CD4-positive, alpha-beta T cell (primary cell): ENCODE measurements around the gene DPP8. TPM values are rescaled to one million over a fixed set of nuclear protein-coding genes. Genes with fewer than 3 reads are reported as not detected.

ENCODE experiments used
- ATAC-seq: fragments of 200-7000 bp; cut with Tn5 transposase; one replicate; pipeline ENCODE4 v1.10.0; 2022; ENCODE audit warnings: mild to moderate bottlenecking; ENCODE audit not compliant: poor library complexity
- CTCF ChIA-PET: fragments of 350-600 bp; sonication (Branson Sonifier 250); formaldehyde crosslinking; loops from one replicate; lab custom pipeline; 2021; ENCODE audit warnings: antibody characterized with exemption, inconsistent platforms; lab: Charles Lee
- POLR2A ChIA-PET: fragments of 350-600 bp; sonication (Branson Sonifier 250); formaldehyde crosslinking; loops from one replicate; lab custom pipeline; 2021; ENCODE audit warnings: antibody characterized with exemption, inconsistent platforms; lab: Charles Lee
- DNase-seq, 14 experiments: peaks; one replicate each; pipeline ENCODE4 v3.0.0-alpha.2; 2013 to 2020; ENCODE audit warnings: mixed read lengths in 2 of 14
- H3K27ac ChIP-seq, 2 donors: one replicate each; pipeline versions ENCODE4 v1.5.1 to v1.7.0; 2013; ENCODE audit warnings: low read length in 2 of 2, low read depth in 1 of 2, mild to moderate bottlenecking in 1 of 2
- H3K27me3 ChIP-seq, 2 experiments: 1 replicate in 1 of 2; 2 replicates in 1 of 2; pipeline versions ENCODE4 v1.6.1 to v1.7.0; 2013; ENCODE audit warnings: low read length in 2 of 2, control low read depth in 1 of 2, mild to moderate bottlenecking in 1 of 2, moderate library complexity in 1 of 2; ENCODE audit not compliant: insufficient read depth in 2 of 2, control insufficient read depth in 1 of 2
- H3K36me3 ChIP-seq: one replicate; pipeline ENCODE4 v1.6.1; 2013; ENCODE audit warnings: low read length, control low read depth; ENCODE audit not compliant: insufficient read depth
- H3K4me1 ChIP-seq: one replicate; pipeline ENCODE4 v1.6.1; 2013; ENCODE audit warnings: low read length, control low read depth; ENCODE audit not compliant: insufficient read depth
- H3K4me3 ChIP-seq: one replicate; pipeline ENCODE4 v1.5.1; 2013; ENCODE audit warnings: mild to moderate bottlenecking, low read length, moderate library complexity
- H3K9me3 ChIP-seq, 2 experiments: 1 replicate in 1 of 2; 2 replicates in 1 of 2; pipeline versions ENCODE4 v1.6.1 to v1.7.0; 2013; ENCODE audit warnings: low read length in 2 of 2, mild to moderate bottlenecking in 2 of 2, control low read depth in 1 of 2, moderate library complexity in 1 of 2; ENCODE audit not compliant: control insufficient read depth in 1 of 2, insufficient read depth in 1 of 2
- H3K27ac Mint-ChIP-seq: one replicate; pipeline ENCODE4 v1.8.0; 2020; ENCODE audit warnings: mixed read lengths
- H3K27me3 Mint-ChIP-seq: one replicate; pipeline ENCODE4 v1.8.0; 2021; ENCODE audit warnings: mixed read lengths
- H3K36me3 Mint-ChIP-seq: one replicate; pipeline ENCODE4 v1.8.0; 2021; ENCODE audit warnings: low read depth, mixed read lengths
- H3K4me1 Mint-ChIP-seq: one replicate; pipeline ENCODE4 v1.8.0; 2021; ENCODE audit warnings: low read depth, mixed read lengths
- H3K4me3 Mint-ChIP-seq: one replicate; pipeline ENCODE4 v1.8.0; 2020; ENCODE audit warnings: mild to moderate bottlenecking, mixed read lengths
- H3K9me3 Mint-ChIP-seq: one replicate; pipeline ENCODE4 v1.8.0; 2020; ENCODE audit warnings: mixed read lengths
- intact Hi-C, 2 experiments: fragments of 100-400 bp; cut with DNase I in 1 of 2; cut with micrococcal nuclease in 1 of 2; formaldehyde crosslinking; loops; one replicate each; pipeline versions ENCODE4 v1.15.1 to v1.9.0; 2023 to 2025; cut with DNase I, micrococcal nuclease
- total RNA-seq, 174 experiments: library from RNA in 2 of 174; stranded (reverse) in 2 of 174; gene quantifications; one replicate each; pipeline ENCODE4 v1.2.3 and lab custom pipeline; 2021 to 2026
- TF ChIP-seq, protein P1 (sequence below): fragments of 200-600 bp; IDR thresholded peaks from one replicate; pipeline ENCODE4 v1.8.0; 2022; ENCODE audit warnings: antibody characterized with exemption, mild to moderate bottlenecking

DPP8 gene
- total RNA-seq, 2 experiments from 2014 or later = 41.2 to 45.4 TPM

DNA sequence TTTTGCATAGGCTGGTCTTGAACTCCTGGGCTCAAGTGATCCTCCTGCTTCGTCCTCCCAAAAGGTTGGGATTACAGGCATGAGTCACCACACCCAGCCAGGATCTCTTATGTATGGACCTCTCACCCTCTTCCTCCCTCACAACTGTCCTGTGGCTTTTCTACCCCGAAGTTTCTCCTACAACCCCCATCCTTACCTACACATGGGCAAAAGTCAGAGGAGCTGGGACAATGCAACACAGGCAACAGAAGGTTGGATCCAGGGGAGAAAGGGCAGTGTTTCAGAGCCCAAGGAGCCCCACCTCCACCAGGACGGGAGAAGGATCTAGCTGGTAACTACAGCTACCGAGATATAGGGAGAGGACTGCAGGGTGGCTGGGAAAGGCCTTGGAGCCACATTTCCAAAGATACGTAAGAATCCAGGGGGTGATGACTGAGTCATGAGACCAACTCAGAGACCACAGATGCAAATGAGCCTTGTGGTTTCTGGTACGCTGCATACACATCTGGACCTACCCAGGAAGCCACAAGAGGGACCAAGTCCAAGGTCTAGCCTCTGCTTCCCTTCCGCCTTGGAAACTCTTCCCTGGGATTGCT, 108.4 kb downstream of the DPP8 start:
- no peaks in the 10 kb centered on the region for H3K4me1 ChIP-seq
- POLR2A ChIA-PET = no interaction called here
- peaks cover 4 to 5% of the 10 kb centered on the region in 2 experiments for H3K27me3 ChIP-seq

DNA sequence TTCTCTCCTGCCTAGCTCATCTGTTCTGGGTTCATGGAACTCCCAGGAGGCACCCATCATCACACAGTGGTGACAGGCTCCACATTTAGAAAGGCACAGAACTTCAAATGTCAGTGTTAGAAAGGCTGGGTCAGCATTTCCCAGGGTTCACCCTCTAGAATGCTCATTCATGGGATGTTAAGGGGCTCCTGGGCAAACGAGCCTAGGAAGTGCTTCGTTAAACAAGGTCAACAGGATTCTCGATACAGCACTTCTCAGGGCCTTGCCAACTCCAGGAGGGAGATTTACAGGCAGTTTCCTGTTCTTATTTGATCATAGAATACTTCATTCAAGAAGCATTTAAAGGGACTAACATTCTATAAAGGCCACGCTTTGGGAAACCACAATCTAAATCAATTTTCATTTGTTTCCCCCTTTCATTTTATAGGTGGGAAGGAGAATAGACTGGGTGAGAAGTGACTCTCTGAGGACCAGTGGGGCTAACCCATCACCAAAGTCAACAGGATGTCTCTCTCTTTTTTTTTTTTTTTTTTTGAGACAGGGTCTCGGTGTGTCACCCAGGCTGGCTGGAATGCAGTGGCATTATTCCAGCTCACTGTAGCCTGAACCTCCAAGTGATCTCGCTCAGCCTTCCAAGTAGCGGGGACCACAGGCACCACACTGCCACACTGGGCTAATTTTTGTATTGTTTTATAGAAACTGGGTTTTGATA, 109.0 kb downstream of the DPP8 start:
- H3K4me3 Mint-ChIP-seq = no peak overlapping the region
- H3K27ac Mint-ChIP-seq = no peak overlapping the region
- Histone ChIP-seq H3K4me3 (no peak overlapping the region), H3K27me3 (peaks cover 4 to 7% of the 10 kb centered on the region in 2 experiments), H3K36me3 (no peaks in the 10 kb centered on the region), H3K4me1 (no peaks in the 10 kb centered on the region), H3K9me3 (no peaks in the 10 kb centered on the region), H3K27ac (no peak overlapping the region)
- no peaks in the 10 kb centered on the region for H3K9me3 Mint-ChIP-seq
- peaks cover 30% of the 10 kb centered on the region for H3K27me3 Mint-ChIP-seq
- ATAC-seq = no peak
- ChIA-PET POLR2A (no interaction called here), CTCF (no interaction called here)
- TF ChIP-seq, protein P1, sequence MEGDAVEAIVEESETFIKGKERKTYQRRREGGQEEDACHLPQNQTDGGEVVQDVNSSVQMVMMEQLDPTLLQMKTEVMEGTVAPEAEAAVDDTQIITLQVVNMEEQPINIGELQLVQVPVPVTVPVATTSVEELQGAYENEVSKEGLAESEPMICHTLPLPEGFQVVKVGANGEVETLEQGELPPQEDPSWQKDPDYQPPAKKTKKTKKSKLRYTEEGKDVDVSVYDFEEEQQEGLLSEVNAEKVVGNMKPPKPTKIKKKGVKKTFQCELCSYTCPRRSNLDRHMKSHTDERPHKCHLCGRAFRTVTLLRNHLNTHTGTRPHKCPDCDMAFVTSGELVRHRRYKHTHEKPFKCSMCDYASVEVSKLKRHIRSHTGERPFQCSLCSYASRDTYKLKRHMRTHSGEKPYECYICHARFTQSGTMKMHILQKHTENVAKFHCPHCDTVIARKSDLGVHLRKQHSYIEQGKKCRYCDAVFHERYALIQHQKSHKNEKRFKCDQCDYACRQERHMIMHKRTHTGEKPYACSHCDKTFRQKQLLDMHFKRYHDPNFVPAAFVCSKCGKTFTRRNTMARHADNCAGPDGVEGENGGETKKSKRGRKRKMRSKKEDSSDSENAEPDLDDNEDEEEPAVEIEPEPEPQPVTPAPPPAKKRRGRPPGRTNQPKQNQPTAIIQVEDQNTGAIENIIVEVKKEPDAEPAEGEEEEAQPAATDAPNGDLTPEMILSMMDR = no peak
- no peak for DNase-seq
- H3K4me1 Mint-ChIP-seq = no peaks in the 10 kb centered on the region
- no peaks in the 10 kb centered on the region for H3K36me3 Mint-ChIP-seq
- intact Hi-C loops = no loop called here

More for the DNA sequence above, 108.4 kb downstream of the DPP8 start:
- TF ChIP-seq, protein P1 = no peak
- peaks cover 24% of the 10 kb centered on the region for H3K27me3 Mint-ChIP-seq
- Histone ChIP-seq H3K27ac (no peak overlapping the region), H3K9me3 (no peaks in the 10 kb centered on the region), H3K36me3 (no peaks in the 10 kb centered on the region), H3K4me3 (no peak overlapping the region)
- no peaks in the 10 kb centered on the region for H3K36me3 Mint-ChIP-seq
- CTCF ChIA-PET = no interaction called here
- intact Hi-C loops = no loop called here
- no peak for DNase-seq
- no peak overlapping the region for H3K27ac Mint-ChIP-seq
- ATAC-seq = no peak
- H3K4me1 Mint-ChIP-seq = no peaks in the 10 kb centered on the region
- no peak overlapping the region for H3K4me3 Mint-ChIP-seq
- no peaks in the 10 kb centered on the region for H3K9me3 Mint-ChIP-seq

DNA sequence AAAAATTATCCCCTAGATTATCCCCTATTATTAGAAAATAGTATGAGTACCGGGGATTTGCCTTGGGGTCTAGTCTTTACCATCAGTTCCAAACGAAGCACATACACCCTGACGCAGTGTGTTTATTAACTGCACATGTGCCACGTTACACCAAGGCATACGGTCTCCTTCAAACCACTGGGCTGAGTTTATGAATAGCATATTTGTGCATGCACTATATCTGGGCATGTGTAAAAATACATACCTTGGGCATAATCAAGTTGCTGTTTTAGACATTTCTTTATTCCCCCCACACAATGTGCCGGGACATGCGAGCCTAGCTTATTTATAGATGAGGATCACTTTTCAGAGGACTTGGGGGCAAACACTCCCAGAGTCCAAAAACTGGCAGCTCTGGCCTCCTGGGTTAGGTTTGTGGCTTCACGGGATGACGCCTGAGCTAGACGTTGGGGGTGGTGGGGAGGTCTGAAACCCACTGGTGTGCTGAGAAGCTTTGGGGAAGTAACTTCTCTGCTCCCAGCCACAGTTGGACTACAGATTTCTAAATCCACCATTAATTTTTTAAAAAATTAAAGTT, 111.0 kb downstream of the DPP8 start:
- ChIA-PET POLR2A (no interaction called here), CTCF (no interaction called here)
- DNase-seq (no peak), ATAC-seq (no peak)
- Mint-ChIP-seq H3K27me3 (peaks cover 34% of the 10 kb centered on the region), H3K4me1 (no peaks in the 10 kb centered on the region), H3K9me3 (no peaks in the 10 kb centered on the region), H3K36me3 (no peaks in the 10 kb centered on the region), H3K27ac (no peak overlapping the region), H3K4me3 (no peak overlapping the region)
- intact Hi-C loops = no loop called here
- no peak overlapping the region for H3K27ac ChIP-seq
- H3K4me1 ChIP-seq = no peaks in the 10 kb centered on the region
- H3K9me3 ChIP-seq = no peaks in the 10 kb centered on the region
- TF ChIP-seq, protein P1 = no peak
- H3K4me3 ChIP-seq = no peak overlapping the region
- peaks cover 8 to 9% of the 10 kb centered on the region in 2 experiments for H3K27me3 ChIP-seq
- H3K36me3 ChIP-seq = no peaks in the 10 kb centered on the region
